Suprapubic skin (tissue), 4 donors: ENCODE results near the gene SNX19. TPM values are rescaled to one million over a fixed set of nuclear protein-coding genes. Genes with fewer than 3 reads are reported as not detected.

Experiments
- DNase-seq, 2 donors: peaks; one replicate each; pipeline ENCODE4 v3.0.0-alpha.2; 2019; ENCODE audit warnings: low spot score in 2 of 2
- H3K27ac ChIP-seq: fragments of 200-600 bp; sonication (generic); one replicate; pipeline ENCODE4 v1.5.1; 2019
- H3K27me3 ChIP-seq: fragments of 200-600 bp; sonication (generic); one replicate; pipeline ENCODE4 v1.5.1; 2019
- H3K36me3 ChIP-seq: fragments of 200-600 bp; sonication (generic); one replicate; pipeline ENCODE4 v1.5.1; 2019
- H3K4me1 ChIP-seq: fragments of 200-600 bp; sonication (generic); one replicate; pipeline ENCODE4 v1.5.1; 2019
- H3K4me3 ChIP-seq: fragments of 200-600 bp; sonication (generic); one replicate; pipeline ENCODE4 v1.5.1; 2019; ENCODE audit warnings: mild to moderate bottlenecking
- H3K9me3 ChIP-seq: fragments of 200-600 bp; sonication (generic); one replicate; pipeline ENCODE4 v1.5.1; 2019
- EP300 ChIP-seq: sonication (generic); formaldehyde crosslinking; IDR thresholded peaks from one replicate; pipeline ENCODE4 v1.6.1; 2017; ENCODE audit warnings: antibody characterized with exemption
- POLR2A ChIP-seq, 2 donors: fragments of 450-650 bp; IDR thresholded peaks; one replicate each; pipeline ENCODE4 v1.6.1; 2017; ENCODE audit warnings: antibody characterized with exemption in 2 of 2, mild to moderate bottlenecking in 2 of 2, moderate library complexity in 2 of 2
- POLR2AphosphoS5 ChIP-seq, 3 donors: sonication (generic); formaldehyde crosslinking; IDR thresholded peaks; one replicate each; pipeline ENCODE4 v1.6.1; 2017; ENCODE audit warnings: antibody characterized with exemption in 3 of 3
- WGBS: methylation state at CpG from one replicate; pipeline ENCODE4 v1.1.5; 2018; 5-methylcytosine and 5-hydroxymethylcytosine counted together
- total RNA-seq, 4 donors: library from RNA; depleted of rRNA; stranded (reverse); fragments of >200 nt; gene quantifications; one replicate each; pipeline ENCODE4 v1.1.0, GENCODE V29; 2016
- TF ChIP-seq, protein P1 (sequence below), 2 donors: fragments of 200-600 bp in 1 of 2; fragments of 450-650 bp in 1 of 2; sonication (generic) in 1 of 2; IDR thresholded peaks; one replicate each; pipeline ENCODE4 v1.5.1; 2016 to 2019; ENCODE audit warnings: antibody characterized with exemption in 2 of 2, mild to moderate bottlenecking in 1 of 2, moderate library complexity in 1 of 2

SNX19 gene
- total RNA-seq, 4 donors from 2014 or later: 74.5 to 157 (median 86.0) TPM

DNA sequence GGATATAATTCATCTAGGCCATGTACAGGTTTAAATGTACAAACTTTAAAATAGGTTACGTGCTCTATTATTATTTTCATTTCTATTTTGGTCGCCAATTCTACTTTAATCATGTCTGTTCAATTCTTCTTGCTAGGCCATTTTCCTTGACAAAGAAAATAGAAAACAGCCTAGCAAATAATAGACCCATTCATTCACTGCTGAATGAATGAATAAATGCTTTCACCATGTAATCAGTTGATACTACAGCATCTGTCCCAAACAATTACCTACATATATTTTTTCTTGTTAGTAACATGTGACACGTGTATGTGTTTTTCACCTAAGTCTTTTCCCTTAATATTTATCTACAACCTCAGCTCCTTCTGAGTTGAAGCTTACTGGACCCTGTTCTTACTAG is 27.5 kb downstream of the SNX19 start:
- no peak for DNase-seq
- Histone ChIP-seq H3K36me3 (peaks cover 34% of the 10 kb centered on the region), H3K4me3 (no peak overlapping the region), H3K9me3 (no peaks in the 10 kb centered on the region), H3K4me1 (no peaks in the 10 kb centered on the region), H3K27me3 (no peaks in the 10 kb centered on the region), H3K27ac (no peak overlapping the region)
- TF ChIP-seq POLR2AphosphoS5 (IDR thresholded peaks at IDR 0.05): no peak
- TF ChIP-seq POLR2A (IDR thresholded peaks at IDR 0.05): no peak
- no peak for TF ChIP-seq EP300
- TF ChIP-seq, protein P1, sequence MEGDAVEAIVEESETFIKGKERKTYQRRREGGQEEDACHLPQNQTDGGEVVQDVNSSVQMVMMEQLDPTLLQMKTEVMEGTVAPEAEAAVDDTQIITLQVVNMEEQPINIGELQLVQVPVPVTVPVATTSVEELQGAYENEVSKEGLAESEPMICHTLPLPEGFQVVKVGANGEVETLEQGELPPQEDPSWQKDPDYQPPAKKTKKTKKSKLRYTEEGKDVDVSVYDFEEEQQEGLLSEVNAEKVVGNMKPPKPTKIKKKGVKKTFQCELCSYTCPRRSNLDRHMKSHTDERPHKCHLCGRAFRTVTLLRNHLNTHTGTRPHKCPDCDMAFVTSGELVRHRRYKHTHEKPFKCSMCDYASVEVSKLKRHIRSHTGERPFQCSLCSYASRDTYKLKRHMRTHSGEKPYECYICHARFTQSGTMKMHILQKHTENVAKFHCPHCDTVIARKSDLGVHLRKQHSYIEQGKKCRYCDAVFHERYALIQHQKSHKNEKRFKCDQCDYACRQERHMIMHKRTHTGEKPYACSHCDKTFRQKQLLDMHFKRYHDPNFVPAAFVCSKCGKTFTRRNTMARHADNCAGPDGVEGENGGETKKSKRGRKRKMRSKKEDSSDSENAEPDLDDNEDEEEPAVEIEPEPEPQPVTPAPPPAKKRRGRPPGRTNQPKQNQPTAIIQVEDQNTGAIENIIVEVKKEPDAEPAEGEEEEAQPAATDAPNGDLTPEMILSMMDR (IDR thresholded peaks at IDR 0.05): no peak
- WGBS: 83% methylated on average over 3 of the region's 3 CpGs

DNA sequence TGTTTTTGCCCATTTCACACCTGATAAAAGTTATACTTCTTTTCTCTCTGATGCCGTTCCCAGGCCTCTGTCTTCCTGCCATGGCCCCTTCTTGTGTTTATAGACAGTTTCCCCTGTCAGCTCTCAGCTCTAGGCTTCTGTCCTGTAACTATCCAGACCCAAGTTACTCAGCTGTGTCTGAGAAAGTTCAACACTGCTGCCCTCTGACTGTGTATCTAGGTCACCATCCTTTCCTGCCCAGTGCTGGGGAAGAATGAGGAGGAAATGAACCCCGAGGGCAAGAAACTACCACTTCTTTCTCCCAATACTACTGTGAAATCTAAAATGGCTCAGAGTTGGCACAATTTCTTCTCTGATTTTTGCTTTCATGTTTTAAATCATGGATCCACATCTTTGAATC is 29.6 kb downstream of the SNX19 start:
- H3K36me3 ChIP-seq: peaks cover 35% of the 10 kb centered on the region
- 80% methylated on average over 2 of the region's 2 CpGs for WGBS
- TF ChIP-seq POLR2A (IDR thresholded peaks at IDR 0.05): no peak
- no peak for TF ChIP-seq EP300
- TF ChIP-seq, protein P1 (IDR thresholded peaks at IDR 0.05): no peak
- no peak for TF ChIP-seq POLR2AphosphoS5 (IDR thresholded peaks at IDR 0.05)

DNA sequence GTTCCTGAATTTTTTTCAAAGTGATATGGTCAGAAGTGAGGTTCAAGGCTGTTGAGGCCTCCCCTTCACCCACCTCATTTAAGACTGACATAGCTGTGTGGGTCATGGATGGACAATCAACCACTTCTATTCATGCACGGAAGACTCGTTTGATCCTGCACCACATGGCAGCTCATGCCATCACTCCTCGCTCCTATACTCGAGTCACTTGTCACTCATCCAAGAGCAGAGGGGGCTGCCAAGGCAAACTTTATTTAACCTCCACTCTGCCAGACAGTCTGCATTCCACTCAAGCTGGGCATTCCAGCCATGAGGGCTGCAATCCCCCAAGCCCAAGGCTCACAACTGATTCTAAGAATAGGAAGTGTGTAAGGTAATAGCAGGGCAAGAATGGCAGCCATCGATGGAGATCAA is 34.1 kb downstream of the SNX19 start:
- Histone ChIP-seq H3K36me3 (peaks cover 71% of the 10 kb centered on the region), H3K4me3 (no peak overlapping the region), H3K27ac (no peak overlapping the region), H3K27me3 (no peaks in the 10 kb centered on the region), H3K4me1 (peaks cover 11% of the 10 kb centered on the region), H3K9me3 (no peaks in the 10 kb centered on the region)
- no peak for DNase-seq
- 70% methylated on average over 5 of the region's 5 CpGs for WGBS
- TF ChIP-seq POLR2AphosphoS5 (IDR thresholded peaks at IDR 0.05) (no peak), POLR2A (IDR thresholded peaks at IDR 0.05) (no peak), EP300 (no peak)
- TF ChIP-seq, protein P1 (IDR thresholded peaks at IDR 0.05): no peak

More for the DNA sequence above, 29.6 kb downstream of the SNX19 start:
- H3K27me3 ChIP-seq: no peaks in the 10 kb centered on the region
- no peaks in the 10 kb centered on the region for H3K4me1 ChIP-seq
- no peak for DNase-seq
- no peaks in the 10 kb centered on the region for H3K9me3 ChIP-seq
- no peak overlapping the region for H3K27ac ChIP-seq
- no peak overlapping the region for H3K4me3 ChIP-seq

DNA sequence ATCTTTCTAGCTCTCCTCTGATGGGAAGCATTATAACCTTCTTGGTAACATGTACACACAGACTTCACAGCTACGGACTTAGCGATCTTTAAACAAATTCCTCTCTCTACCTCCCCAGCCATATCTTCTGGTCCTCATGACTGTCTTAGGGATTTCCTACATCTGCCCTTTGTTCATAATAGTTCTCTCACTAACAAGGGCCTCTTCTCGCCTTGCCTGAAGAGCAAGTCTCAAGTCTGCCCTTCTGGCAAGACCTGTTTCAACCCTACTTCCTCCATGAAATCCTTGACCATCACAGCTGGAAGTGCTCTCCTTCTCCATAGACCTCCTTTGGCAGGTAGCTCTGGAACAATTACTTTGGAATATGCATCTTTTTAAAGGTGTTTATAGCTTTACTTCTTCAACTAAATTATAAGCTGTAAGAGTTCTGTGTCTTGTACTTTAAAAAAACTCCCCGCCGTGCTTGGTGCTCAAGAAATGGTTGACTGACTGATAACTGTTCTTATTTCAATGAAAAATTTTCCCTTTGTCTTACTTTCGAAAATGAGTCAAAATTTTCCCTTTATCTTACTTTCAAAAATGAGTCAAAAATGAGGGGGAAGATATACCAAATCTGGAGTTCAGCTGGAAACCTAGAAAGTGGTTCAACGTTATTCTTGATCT is 34.7 kb downstream of the SNX19 start:
- Histone ChIP-seq H3K27me3 (no peaks in the 10 kb centered on the region), H3K9me3 (no peaks in the 10 kb centered on the region), H3K4me3 (no peak overlapping the region), H3K36me3 (peaks cover 76% of the 10 kb centered on the region), H3K4me1 (peaks cover 15% of the 10 kb centered on the region), H3K27ac (no peak overlapping the region)
- no peak for DNase-seq
- no peak for TF ChIP-seq POLR2AphosphoS5 (IDR thresholded peaks at IDR 0.05)
- no peak for TF ChIP-seq POLR2A (IDR thresholded peaks at IDR 0.05)
- TF ChIP-seq, protein P1 (IDR thresholded peaks at IDR 0.05): no peak
- no peak for TF ChIP-seq EP300
- 94% methylated on average over 7 of the region's 7 CpGs for WGBS

DNA sequence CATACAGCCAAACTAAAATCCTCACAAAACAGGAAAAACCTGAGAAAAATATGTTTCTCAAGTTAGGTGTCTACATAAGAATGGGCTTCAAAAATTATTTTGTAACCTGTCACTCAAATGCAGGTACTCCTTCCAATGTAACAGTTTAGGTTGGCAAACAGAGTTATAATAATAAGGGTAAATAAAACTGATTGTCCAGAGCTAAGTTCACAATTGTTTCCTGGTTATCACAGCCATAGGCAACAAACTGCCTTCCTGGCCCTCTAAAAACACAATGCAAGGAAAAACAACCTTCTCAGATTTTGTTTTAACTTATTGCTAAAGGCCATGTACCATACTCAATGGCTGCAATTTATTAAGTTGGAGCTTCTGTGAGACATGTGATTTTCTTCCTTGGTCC is 36.4 kb downstream of the SNX19 start:
- DNase-seq: no peak
- H3K36me3 ChIP-seq: peaks cover 85% of the 10 kb centered on the region
- no peak overlapping the region for H3K4me3 ChIP-seq
- TF ChIP-seq POLR2AphosphoS5 (IDR thresholded peaks at IDR 0.05): no peak
- no peak for TF ChIP-seq POLR2A (IDR thresholded peaks at IDR 0.05)
- TF ChIP-seq, protein P1 (IDR thresholded peaks at IDR 0.05): no peak
- no peak for TF ChIP-seq EP300
- H3K9me3 ChIP-seq: no peaks in the 10 kb centered on the region
- no peaks in the 10 kb centered on the region for H3K27me3 ChIP-seq
- H3K27ac ChIP-seq: no peak overlapping the region
- peaks cover 19% of the 10 kb centered on the region for H3K4me1 ChIP-seq
